ENCODE data around the gene MTG1. TPM values are rescaled to one million over a fixed set of nuclear protein-coding genes. Genes with fewer than 3 reads are reported as not detected.

Gene MTG1
- total and polyA plus RNA-seq, 2 donors (not counting 1 experiment from before 2014, with no cell fraction given): 90.0 to 117 TPM

GRCh38 chr10:133452453-133452852 is 58.5 kb downstream of the MTG1 start:
- H3K27ac ChIP-seq (ENCODE audit: low read length in 2 of 2): no peak overlapping the region
- CTCF ChIA-PET: interaction anchor here (1.7 kb wide), 1 partner anchor 123 kb away, joined by 5 read pairs; no protein-coding TSS in a partner anchor

More at GRCh38 chr10:133452453-133452852, 58.5 kb downstream of the MTG1 start:
- Histone ChIP-seq H3K79me2 (ENCODE audit: control insufficient read depth, insufficient read depth, low read length) (no peaks in the 10 kb centered on the region), H2AFZ (ENCODE audit: insufficient read depth, low read depth, low read length, poor library complexity, severe bottlenecking) (no peak overlapping the region), H3K4me2 (replicated peaks; ENCODE audit: low read depth, low read length, poor library complexity, severe bottlenecking) (no peak overlapping the region), H3K4me3 (ENCODE audit: control extremely low read depth in 1 of 5, extremely low read depth in 1 of 5, insufficient read depth in 1 of 5, low read depth in 2 of 5, low read length in 4 of 5) (no peak overlapping the region), H3K27me3 (replicated peaks in 1 of 4; ENCODE audit: control extremely low read depth in 1 of 4, control insufficient read depth in 3 of 4, insufficient read depth in 4 of 4, low read length in 3 of 4) (no peaks in the 10 kb centered on the region), H4K20me1 (ENCODE audit: control insufficient read depth, insufficient read depth, low read length, poor library complexity, severe bottlenecking) (no peaks in the 10 kb centered on the region), H3K9me3 (ENCODE audit: control extremely low read depth in 1 of 3, control insufficient read depth in 2 of 3, insufficient read depth in 1 of 3, low read length in 2 of 3) (peaks cover 2 to 16% (median 8%) of the 10 kb centered on the region in 3 donors), H3K36me3 (replicated peaks in 1 of 2; ENCODE audit: control extremely low read depth in 1 of 2, control insufficient read depth in 1 of 2, extremely low read depth in 1 of 2, insufficient read depth in 2 of 2, low read length in 1 of 2) (no peaks in the 10 kb centered on the region), H3K9ac (ENCODE audit: low read length) (no peak overlapping the region), H3K4me1 (ENCODE audit: control insufficient read depth in 2 of 2, insufficient read depth in 2 of 2, low read length in 2 of 2) (no peaks in the 10 kb centered on the region)
- no peak overlapping the region for H3K4me3 Mint-ChIP-seq
- no peak for ATAC-seq (ENCODE audit: low read depth)
- H3K4me1 Mint-ChIP-seq: no peaks in the 10 kb centered on the region
- no peak for DNase-seq
- TF ChIP-seq EZH2 (IDR thresholded peaks at IDR 0.05; ENCODE audit: borderline replicate concordance, insufficient read depth, low read depth, low read length, poor library complexity, severe bottlenecking) (no peak), CTCF (IDR thresholded peaks at IDR 0.05) (no peak)
- WGBS (ENCODE audit: insufficient coverage): 88% methylated on average over 2 of the region's 4 CpGs
- POLR2A ChIA-PET: no interaction called here
- peaks cover 6% of the 10 kb centered on the region for H3K27me3 Mint-ChIP-seq
- peaks cover 9% of the 10 kb centered on the region for H3K9me3 Mint-ChIP-seq (ENCODE audit: insufficient read depth)
- no peak overlapping the region for H3K27ac Mint-ChIP-seq
- intact Hi-C loops (cut with micrococcal nuclease): no loop called here

Data from B cell (primary cell).